Hepatocyte (in vitro differentiated cells): ENCODE measurements around the gene ADGRL3. TPM values are rescaled to one million over a fixed set of nuclear protein-coding genes. Genes with fewer than 3 reads are reported as not detected.
A peak's percentile ranks its signal among the peaks of the same experiment; 100 is the strongest.
"Not testable (repeated sequence)": the region's sequence is repeated elsewhere in the genome, so short reads cannot be mapped to it uniquely, and the experiment has no call there.

Source experiments
- DNase-seq: peaks from one replicate; pipeline ENCODE4 v3.0.0-alpha.2; 2016; ENCODE audit warnings: low spot score
- H2AFZ ChIP-seq: fragments of 200-600 bp; sonication (generic); 2 replicates; pipeline ENCODE4 v1.6.0; 2016; ENCODE audit warnings: antibody characterized with exemption, mild to moderate bottlenecking
- H3K27ac ChIP-seq: fragments of 200-600 bp; sonication (generic); 2 replicates; pipeline ENCODE4 v1.5.1; 2016; ENCODE audit warnings: mild to moderate bottlenecking
- H3K27me3 ChIP-seq: fragments of 200-600 bp; sonication (generic); 2 replicates; pipeline ENCODE4 v1.6.1; 2016
- H3K36me3 ChIP-seq: fragments of 200-600 bp; sonication (generic); replicated peaks from 2 replicates; pipeline ENCODE4 v1.5.1; 2016; ENCODE audit warnings: low read depth; ENCODE audit not compliant: insufficient read depth
- H3K4me1 ChIP-seq: fragments of 200-600 bp; sonication (generic); 2 replicates; pipeline ENCODE4 v1.5.1; 2016; ENCODE audit warnings: mild to moderate bottlenecking, moderate library complexity; ENCODE audit not compliant: insufficient read depth
- H3K4me2 ChIP-seq: fragments of 200-600 bp; sonication (generic); 2 replicates; pipeline ENCODE4 v1.6.0; 2016
- H3K4me3 ChIP-seq: fragments of 200-600 bp; sonication (generic); 2 replicates; pipeline ENCODE4 v1.5.1; 2016; ENCODE audit warnings: mild to moderate bottlenecking
- H3K79me2 ChIP-seq: fragments of 200-600 bp; sonication (generic); 2 replicates; pipeline ENCODE4 v1.6.0; 2017; ENCODE audit warnings: mild to moderate bottlenecking
- H3K9me2 ChIP-seq: fragments of 200-600 bp; sonication (generic); replicated peaks from 2 replicates; pipeline ENCODE4 v1.6.0; 2017; ENCODE audit warnings: mild to moderate bottlenecking; ENCODE audit not compliant: insufficient read depth
- H3K9me3 ChIP-seq: fragments of 200-600 bp; sonication (generic); 2 replicates; pipeline ENCODE4 v1.5.1; 2016; ENCODE audit warnings: low read depth, mild to moderate bottlenecking
- H4K20me1 ChIP-seq: fragments of 200-600 bp; sonication (generic); 2 replicates; pipeline ENCODE4 v1.6.0; 2016; ENCODE audit warnings: mild to moderate bottlenecking; ENCODE audit not compliant: insufficient read depth, poor library complexity, severe bottlenecking
- EZH2 ChIP-seq: fragments of 200-600 bp; sonication (generic); IDR thresholded peaks from 2 replicates; pipeline ENCODE4 v1.6.1; 2016; ENCODE audit warnings: antibody characterized with exemption, mild to moderate bottlenecking, borderline replicate concordance
- EZH2phosphoT487 ChIP-seq: fragments of 200-600 bp; sonication (generic); IDR thresholded peaks from one replicate; pipeline ENCODE4 v1.6.1; 2018; ENCODE audit warnings: antibody characterized with exemption, mild to moderate bottlenecking, low read depth, moderate library complexity; ENCODE audit not compliant: unreplicated experiment, severe bottlenecking
- WGBS: methylation state at CpG from one replicate; pipeline ENCODE4 v1.1.6; 2016; ENCODE audit warnings: low lambda C conversion rate; ENCODE audit errors: missing lambda C conversion rate; 5-methylcytosine and 5-hydroxymethylcytosine counted together
- polyA plus RNA-seq: library from polyadenylated mRNA; unstranded; fragments of >200 nt; fragmentation: Nextera tagmentation; extraction: Ambion mirVana; gene quantifications from 2 replicates; pipeline ENCODE4 v1.2.1, GENCODE V29; 2016
- total RNA-seq: library from RNA; depleted of rRNA; stranded (reverse); fragments of >200 nt; gene quantifications from 2 replicates; pipeline ENCODE4 v1.2.3, GENCODE V29; 2014
- TF ChIP-seq, protein P1 (sequence below): fragments of 200-600 bp; sonication (generic); IDR thresholded peaks from 2 replicates; pipeline ENCODE4 v1.5.1; 2016; ENCODE audit warnings: antibody characterized with exemption, mild to moderate bottlenecking; ENCODE audit not compliant: poor library complexity

Gene ADGRL3
- total and polyA plus RNA-seq, 2 experiments from 2014 or later = 4.4 to 21.2 TPM

DNA sequence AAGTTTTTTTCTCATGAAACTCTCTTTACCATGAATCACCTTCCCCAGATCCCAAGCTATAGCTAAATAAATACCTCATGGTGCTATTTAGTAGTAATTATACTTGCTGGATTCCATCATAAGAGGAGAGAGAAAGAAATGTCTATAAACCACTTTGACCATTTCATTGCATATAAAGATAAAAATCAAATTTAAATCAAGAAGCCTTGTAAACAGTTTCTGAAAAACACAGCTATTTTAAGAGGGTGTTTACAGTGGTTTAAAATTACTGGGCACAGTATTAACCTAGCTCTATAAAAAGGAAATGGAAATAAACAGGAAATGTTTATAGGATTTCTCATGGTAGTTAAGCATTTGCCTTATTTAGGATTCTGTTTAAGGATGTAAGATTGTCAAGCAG, 637.9 kb downstream of the ADGRL3 start:
- no peaks in the 10 kb centered on the region for H3K9me3 ChIP-seq
- no peaks in the 10 kb centered on the region for H3K79me2 ChIP-seq
- H3K9me2 ChIP-seq = no peaks in the 10 kb centered on the region
- TF ChIP-seq EZH2phosphoT487 = peak; percentile 90
- no peak for TF ChIP-seq EZH2
- H3K27ac ChIP-seq = no peak overlapping the region
- H3K4me2 ChIP-seq = no peak overlapping the region
- no peak overlapping the region for H2AFZ ChIP-seq
- H3K27me3 ChIP-seq = no peaks in the 10 kb centered on the region
- DNase-seq = no peak
- H3K4me1 ChIP-seq = peaks cover 4% of the 10 kb centered on the region
- H3K36me3 ChIP-seq = no peaks in the 10 kb centered on the region
- no peaks in the 10 kb centered on the region for H4K20me1 ChIP-seq
- H3K4me3 ChIP-seq = no peak overlapping the region

DNA sequence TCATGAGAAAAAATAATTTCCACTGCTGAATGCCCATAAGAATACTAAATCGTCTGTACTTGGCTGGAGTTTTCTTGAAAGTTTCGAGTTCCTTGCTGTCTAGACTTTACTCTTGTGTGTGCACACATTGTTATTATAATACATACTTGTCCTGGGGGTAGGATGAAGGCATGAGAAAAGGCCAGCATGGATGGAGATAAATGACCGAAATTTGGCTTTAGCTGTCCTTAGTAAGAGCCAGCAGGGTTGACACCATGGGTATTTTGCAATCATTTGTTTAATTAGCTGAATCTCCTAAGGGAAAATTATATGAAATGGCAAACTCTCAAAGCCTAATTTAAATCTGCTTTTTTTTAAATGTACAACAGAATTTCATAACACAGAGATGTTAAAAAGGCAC, 641.6 kb downstream of the ADGRL3 start:
- Histone ChIP-seq H3K9me3 (no peaks in the 10 kb centered on the region), H3K9me2 (no peaks in the 10 kb centered on the region), H3K79me2 (no peaks in the 10 kb centered on the region), H2AFZ (no peak overlapping the region), H3K36me3 (no peaks in the 10 kb centered on the region), H3K27ac (no peak overlapping the region), H3K4me2 (no peak overlapping the region), H4K20me1 (no peaks in the 10 kb centered on the region), H3K27me3 (no peaks in the 10 kb centered on the region), H3K4me3 (no peak overlapping the region), H3K4me1 (peaks cover 4% of the 10 kb centered on the region)
- TF ChIP-seq EZH2 = no peak
- no peak for TF ChIP-seq EZH2phosphoT487
- TF ChIP-seq, protein P1, sequence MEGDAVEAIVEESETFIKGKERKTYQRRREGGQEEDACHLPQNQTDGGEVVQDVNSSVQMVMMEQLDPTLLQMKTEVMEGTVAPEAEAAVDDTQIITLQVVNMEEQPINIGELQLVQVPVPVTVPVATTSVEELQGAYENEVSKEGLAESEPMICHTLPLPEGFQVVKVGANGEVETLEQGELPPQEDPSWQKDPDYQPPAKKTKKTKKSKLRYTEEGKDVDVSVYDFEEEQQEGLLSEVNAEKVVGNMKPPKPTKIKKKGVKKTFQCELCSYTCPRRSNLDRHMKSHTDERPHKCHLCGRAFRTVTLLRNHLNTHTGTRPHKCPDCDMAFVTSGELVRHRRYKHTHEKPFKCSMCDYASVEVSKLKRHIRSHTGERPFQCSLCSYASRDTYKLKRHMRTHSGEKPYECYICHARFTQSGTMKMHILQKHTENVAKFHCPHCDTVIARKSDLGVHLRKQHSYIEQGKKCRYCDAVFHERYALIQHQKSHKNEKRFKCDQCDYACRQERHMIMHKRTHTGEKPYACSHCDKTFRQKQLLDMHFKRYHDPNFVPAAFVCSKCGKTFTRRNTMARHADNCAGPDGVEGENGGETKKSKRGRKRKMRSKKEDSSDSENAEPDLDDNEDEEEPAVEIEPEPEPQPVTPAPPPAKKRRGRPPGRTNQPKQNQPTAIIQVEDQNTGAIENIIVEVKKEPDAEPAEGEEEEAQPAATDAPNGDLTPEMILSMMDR = no peak
- WGBS = 83% methylated on average over 3 of the region's 3 CpGs
- DNase-seq = no peak

DNA sequence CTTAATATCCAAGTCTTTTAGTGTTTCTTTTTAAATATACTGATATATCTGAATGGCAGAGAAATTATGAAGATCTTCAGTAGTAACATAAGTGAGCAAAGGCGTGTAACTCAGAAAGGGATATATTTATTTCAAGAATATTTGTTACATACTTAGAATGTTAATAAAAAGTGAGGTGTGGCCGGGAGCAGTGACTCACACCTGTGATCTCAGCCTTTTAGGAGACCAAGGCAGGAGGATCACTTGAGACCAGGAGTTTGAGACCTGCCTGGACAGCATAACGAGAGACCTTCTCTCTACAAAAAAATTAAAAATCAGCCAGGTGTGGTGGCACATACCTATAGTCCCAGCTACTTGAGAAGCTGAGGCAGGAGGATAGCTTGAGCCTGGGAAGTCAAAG, 651.0 kb downstream of the ADGRL3 start:
- Histone ChIP-seq H2AFZ (no peak overlapping the region), H3K9me2 (no peaks in the 10 kb centered on the region), H3K27ac (no peak overlapping the region), H4K20me1 (no peaks in the 10 kb centered on the region), H3K4me1 (no peaks in the 10 kb centered on the region), H3K9me3 (no peaks in the 10 kb centered on the region), H3K4me3 (no peak overlapping the region), H3K36me3 (no peaks in the 10 kb centered on the region), H3K4me2 (no peak overlapping the region), H3K79me2 (no peaks in the 10 kb centered on the region), H3K27me3 (no peaks in the 10 kb centered on the region)
- WGBS = 92% methylated on average over 3 of the region's 3 CpGs
- TF ChIP-seq EZH2phosphoT487 = no peak
- TF ChIP-seq EZH2 = no peak
- TF ChIP-seq, protein P1 = no peak
- no peak for DNase-seq

DNA sequence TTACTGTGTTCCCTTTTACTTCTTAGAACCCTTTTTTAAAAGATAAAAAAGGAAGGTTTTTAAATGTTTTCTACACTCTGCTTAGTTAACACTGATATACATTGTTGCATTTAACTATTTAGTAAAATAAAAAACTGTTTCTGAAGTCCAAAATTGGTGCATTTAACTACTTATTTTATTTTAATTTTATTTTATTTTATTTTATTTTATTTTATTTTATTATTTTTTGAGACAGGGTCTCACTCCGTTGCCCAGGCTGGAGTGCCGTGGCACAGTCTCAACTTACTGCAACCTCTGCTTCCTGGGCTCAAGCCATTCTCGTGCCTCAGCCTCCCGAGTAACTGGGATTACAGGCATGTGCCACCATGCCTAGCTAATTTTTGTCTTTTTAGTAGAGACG, 652.0 kb downstream of the ADGRL3 start:
- not testable (repeated sequence) for H3K27ac ChIP-seq, H3K27me3 ChIP-seq, H3K4me2 ChIP-seq, DNase-seq, H4K20me1 ChIP-seq, H3K79me2 ChIP-seq, H3K4me3 ChIP-seq, H3K9me2 ChIP-seq, H2AFZ ChIP-seq, H3K36me3 ChIP-seq, H3K4me1 ChIP-seq, H3K9me3 ChIP-seq
- 98% methylated on average over 5 of the region's 5 CpGs for WGBS
